Lower leg skin (tissue), 4 donors: ENCODE measurements around the gene KLHDC10. TPM values are rescaled to one million over a fixed set of nuclear protein-coding genes. Genes with fewer than 3 reads are reported as not detected.

Source experiments
- DNase-seq, 2 donors: peaks; one replicate each; pipeline ENCODE4 v3.0.0-alpha.2; 2019; ENCODE audit warnings: low spot score in 2 of 2
- H3K4me3 ChIP-seq: fragments of 200-600 bp; sonication (generic); 2 replicates; pipeline ENCODE4 v1.5.1; 2017; ENCODE audit warnings: mild to moderate bottlenecking, low read depth; ENCODE audit not compliant: poor library complexity, severe bottlenecking
- POLR2A ChIP-seq, 2 donors: fragments of 450-650 bp; IDR thresholded peaks; one replicate each; pipeline ENCODE4 v1.6.1; 2016 to 2017; ENCODE audit warnings: antibody characterized with exemption in 2 of 2, mild to moderate bottlenecking in 1 of 2, moderate library complexity in 1 of 2
- WGBS, 2 donors: methylation state at CpG; one replicate each; pipeline ENCODE4 v1.1.5; 2018; 5-methylcytosine and 5-hydroxymethylcytosine counted together
- intact Hi-C: fragments of 100-400 bp; cut with DNase I; formaldehyde crosslinking; loops from one replicate; pipeline ENCODE4 v1.15.0; 2023; ENCODE audit warnings: low total_unique reads
- total RNA-seq, 4 donors: library from RNA; depleted of rRNA; stranded (reverse); fragments of >200 nt; gene quantifications; one replicate each; pipeline ENCODE4 v1.1.0, GENCODE V29; 2016
- TF ChIP-seq, protein P1 (sequence below), 3 donors: fragments of 450-650 bp; IDR thresholded peaks; one replicate each; pipeline ENCODE4 v1.5.1; 2016; ENCODE audit warnings: antibody characterized with exemption in 3 of 3, mild to moderate bottlenecking in 3 of 3, moderate library complexity in 2 of 3

KLHDC10 gene
- total RNA-seq, 4 donors from 2014 or later = 13.5 to 27.4 (median 21.3) TPM

DNA sequence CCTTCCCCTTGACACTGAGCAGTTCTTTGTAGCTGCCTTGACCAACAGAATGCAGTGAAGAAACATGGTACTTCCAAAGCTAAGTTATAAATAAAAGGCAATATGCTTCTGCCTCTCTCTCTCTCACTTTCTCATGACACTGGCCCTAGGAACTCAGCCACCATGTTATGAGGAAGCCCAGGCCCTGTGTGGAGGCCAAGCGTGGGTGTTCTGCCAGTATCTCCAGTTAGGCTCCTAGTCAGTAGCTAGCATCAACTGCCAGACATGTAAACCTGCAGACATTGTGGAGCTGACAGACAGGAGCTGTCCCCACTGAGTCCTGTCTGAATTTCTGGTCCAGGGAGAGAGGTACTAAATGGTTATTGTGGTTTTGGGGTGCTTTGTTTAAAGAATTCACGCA is 89.7 kb downstream of the KLHDC10 start:
- no peak overlapping the region for H3K4me3 ChIP-seq
- intact Hi-C loops = no loop called here
- TF ChIP-seq, protein P1, sequence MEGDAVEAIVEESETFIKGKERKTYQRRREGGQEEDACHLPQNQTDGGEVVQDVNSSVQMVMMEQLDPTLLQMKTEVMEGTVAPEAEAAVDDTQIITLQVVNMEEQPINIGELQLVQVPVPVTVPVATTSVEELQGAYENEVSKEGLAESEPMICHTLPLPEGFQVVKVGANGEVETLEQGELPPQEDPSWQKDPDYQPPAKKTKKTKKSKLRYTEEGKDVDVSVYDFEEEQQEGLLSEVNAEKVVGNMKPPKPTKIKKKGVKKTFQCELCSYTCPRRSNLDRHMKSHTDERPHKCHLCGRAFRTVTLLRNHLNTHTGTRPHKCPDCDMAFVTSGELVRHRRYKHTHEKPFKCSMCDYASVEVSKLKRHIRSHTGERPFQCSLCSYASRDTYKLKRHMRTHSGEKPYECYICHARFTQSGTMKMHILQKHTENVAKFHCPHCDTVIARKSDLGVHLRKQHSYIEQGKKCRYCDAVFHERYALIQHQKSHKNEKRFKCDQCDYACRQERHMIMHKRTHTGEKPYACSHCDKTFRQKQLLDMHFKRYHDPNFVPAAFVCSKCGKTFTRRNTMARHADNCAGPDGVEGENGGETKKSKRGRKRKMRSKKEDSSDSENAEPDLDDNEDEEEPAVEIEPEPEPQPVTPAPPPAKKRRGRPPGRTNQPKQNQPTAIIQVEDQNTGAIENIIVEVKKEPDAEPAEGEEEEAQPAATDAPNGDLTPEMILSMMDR (IDR thresholded peaks at IDR 0.05) = no peak
- TF ChIP-seq POLR2A (IDR thresholded peaks at IDR 0.05) = no peak
- WGBS, 2 donors = 84 to 90% methylated on average over 2 of the region's 2 CpGs
- DNase-seq = peak in 1 of 2 donors; percentile 70

DNA sequence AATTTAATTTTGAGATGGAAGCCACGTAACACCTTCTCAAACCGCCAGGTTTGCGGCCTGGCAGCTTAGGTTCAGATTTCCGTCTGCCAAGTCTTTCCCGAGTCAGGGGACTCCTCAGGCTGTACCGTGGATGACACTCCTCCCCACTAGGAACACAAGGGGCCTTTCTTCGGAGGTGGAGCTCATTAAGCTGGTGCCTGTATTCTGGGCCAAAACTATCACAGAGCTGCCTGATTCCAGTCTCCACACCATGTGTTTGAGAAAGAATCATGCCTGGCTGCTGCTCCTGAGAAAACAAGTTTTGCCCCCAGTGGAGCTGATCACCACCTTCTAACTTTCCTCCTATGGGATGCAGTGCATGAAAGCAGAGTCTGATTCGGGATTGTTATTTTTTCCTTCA is 90.1 kb downstream of the KLHDC10 start:
- no peak for TF ChIP-seq POLR2A (IDR thresholded peaks at IDR 0.05)
- TF ChIP-seq, protein P1 (IDR thresholded peaks at IDR 0.05) = no peak
- 93 to 97% methylated on average over 8 of the region's 8 CpGs for WGBS, 2 donors
- DNase-seq = peak in 1 of 2 donors; percentile 68
- intact Hi-C loops = no loop called here
- H3K4me3 ChIP-seq = no peak overlapping the region

DNA sequence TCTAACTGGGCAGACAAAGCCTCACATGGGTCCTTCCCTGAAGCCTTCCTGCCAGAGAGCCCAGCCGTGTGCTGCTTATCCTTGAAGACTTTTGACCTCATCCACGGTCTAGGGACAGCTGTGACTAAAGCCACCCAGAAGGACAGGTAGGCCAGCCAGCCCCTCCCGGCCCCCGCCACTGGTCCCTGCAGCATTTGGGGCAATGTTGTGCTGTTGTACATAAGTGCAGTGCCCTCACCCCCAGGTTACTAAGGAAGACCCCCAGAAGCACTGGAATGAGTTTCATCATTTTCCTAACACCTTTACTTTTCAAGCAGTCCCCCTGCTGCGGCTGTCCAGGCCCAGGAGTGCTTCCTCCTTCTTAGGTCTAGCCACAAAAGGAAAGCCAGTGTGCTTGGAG is 91.9 kb downstream of the KLHDC10 start:
- TF ChIP-seq, protein P1 (IDR thresholded peaks at IDR 0.05) = no peak
- no peak for TF ChIP-seq POLR2A (IDR thresholded peaks at IDR 0.05)
- 95 to 97% methylated on average over 5 of the region's 5 CpGs for WGBS, 2 donors
- peak in 1 of 2 donors; percentile 63 for DNase-seq
- no peak overlapping the region for H3K4me3 ChIP-seq
- intact Hi-C loops = no loop called here

DNA sequence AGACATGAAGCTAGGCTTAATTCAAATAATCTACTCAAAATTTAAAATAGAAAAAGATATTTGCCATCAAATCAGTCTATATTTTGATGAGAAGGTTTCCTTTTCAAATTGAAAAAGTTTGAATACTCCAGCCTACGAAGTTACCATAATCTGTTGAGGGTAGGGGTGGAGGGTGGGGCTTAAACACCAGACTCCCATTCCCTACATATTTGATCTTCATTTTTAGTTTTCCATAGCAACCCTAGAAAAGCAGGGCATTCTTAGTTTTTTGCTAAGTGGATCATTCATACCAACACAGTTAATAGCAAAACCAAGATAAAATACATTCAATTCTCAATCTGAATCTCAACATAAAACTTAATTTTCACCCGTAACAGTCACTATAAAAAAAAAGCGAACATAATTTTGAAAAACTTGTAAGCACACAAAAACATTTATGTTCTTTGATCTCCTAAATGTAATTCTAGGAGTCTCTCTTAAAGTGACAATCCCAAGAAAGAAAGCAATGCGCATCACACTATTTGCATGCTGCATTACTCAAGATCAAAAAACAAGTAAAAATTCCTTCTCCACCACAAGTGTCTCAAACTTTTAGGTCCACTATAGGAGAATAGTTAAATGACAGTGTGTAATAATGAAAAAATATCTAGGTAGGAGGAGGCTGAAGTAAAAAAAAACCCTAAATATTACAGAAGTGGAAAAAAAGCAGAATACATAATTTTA is 104.1 kb downstream of the KLHDC10 start:
- no peak for DNase-seq
- TF ChIP-seq, protein P1 (IDR thresholded peaks at IDR 0.05) = no peak
- no peak overlapping the region for H3K4me3 ChIP-seq
- intact Hi-C loops = no loop called here
- 93 to 94% methylated on average over 4 of the region's 4 CpGs for WGBS, 2 donors

DNA sequence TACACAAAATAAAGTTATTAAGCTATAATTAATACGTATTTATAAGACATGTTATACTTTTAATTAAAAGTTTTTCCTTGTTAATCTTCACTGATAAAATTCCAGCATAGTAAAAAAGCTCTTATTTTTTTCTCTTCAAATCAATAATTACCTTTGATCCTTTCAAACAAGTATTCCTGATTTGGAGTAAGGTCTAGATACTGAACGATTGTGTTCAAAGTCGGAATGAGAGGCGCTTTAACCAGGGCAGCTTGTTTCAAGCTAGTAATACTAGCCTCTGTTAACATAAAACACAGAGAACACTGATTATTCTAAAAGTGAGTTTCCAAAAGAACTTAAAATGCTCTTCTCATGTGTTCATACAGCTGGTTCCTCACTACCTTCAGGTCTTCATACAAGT is 107.9 kb downstream of the KLHDC10 start:
- 90 to 94% methylated on average over 4 of the region's 4 CpGs for WGBS, 2 donors
- no peak overlapping the region for H3K4me3 ChIP-seq
- intact Hi-C loops = no loop called here
- TF ChIP-seq POLR2A (IDR thresholded peaks at IDR 0.05) = no peak
- TF ChIP-seq, protein P1 (IDR thresholded peaks at IDR 0.05) = no peak
- DNase-seq = no peak

DNA sequence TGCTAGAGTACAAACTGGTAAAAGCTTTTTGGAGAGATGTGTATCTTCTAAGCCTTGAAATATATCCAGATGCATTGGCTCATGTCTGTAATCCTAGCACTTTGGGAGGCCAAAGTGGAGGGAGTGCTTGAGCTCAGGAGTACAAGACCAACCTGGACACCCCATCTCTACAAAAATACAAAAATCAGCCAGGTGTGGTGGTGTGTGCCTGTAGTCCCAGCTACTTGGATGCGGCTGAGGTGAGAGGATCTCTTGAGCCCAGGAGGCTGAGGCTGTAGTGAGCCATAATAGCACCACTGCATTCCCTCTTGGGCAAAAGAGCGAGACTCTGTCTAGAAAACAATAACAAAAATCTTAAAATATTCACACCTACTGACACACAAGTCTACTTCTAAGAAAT is 109.3 kb downstream of the KLHDC10 start:
- TF ChIP-seq, protein P1 (IDR thresholded peaks at IDR 0.05) = no peak
- H3K4me3 ChIP-seq = no peak overlapping the region
- WGBS, 2 donors = 98 to 100% methylated on average over 2 of the region's 2 CpGs
- intact Hi-C loops = no loop called here
- DNase-seq = no peak
